ENCODE measurements around the gene MAP3K5. TPM values are rescaled to one million over a fixed set of nuclear protein-coding genes. Genes with fewer than 3 reads are reported as not detected.
A peak's percentile ranks its signal among the peaks of the same experiment; 100 is the strongest.

MAP3K5 gene
- polyA plus RNA-seq, 3 donors, result 9.6 to 12.0 (median 11.1) TPM

GRCh38 chr6:136711644-136712043 is 80.6 kb downstream of the MAP3K5 start:
- TF ChIP-seq CTCF (IDR thresholded peaks at IDR 0.05), result no peak
- Histone ChIP-seq H3K79me2 (ENCODE audit: insufficient read depth, low read length) (peaks cover 94% of the 10 kb centered on the region), H3K27ac (ENCODE audit: low read depth in 1 of 2, low read length in 2 of 2) (no peak overlapping the region), H3K36me3 (replicated peaks in 1 of 2; ENCODE audit: control insufficient read depth in 1 of 2, insufficient read depth in 2 of 2, low read length in 2 of 2) (peaks cover 4 to 32% of the 10 kb centered on the region in 2 donors), H3K4me1 (ENCODE audit: control insufficient read depth in 1 of 2, insufficient read depth in 2 of 2, low read length in 2 of 2) (peaks cover 6% of the 10 kb centered on the region in 2 donors), H3K4me3 (replicated peaks in 1 of 3; ENCODE audit: low read depth in 2 of 3, low read length in 3 of 3) (no peak overlapping the region), H4K20me1 (ENCODE audit: insufficient read depth, low read length) (peaks cover 88% of the 10 kb centered on the region), H3K4me2 (replicated peaks; ENCODE audit: extremely low read depth, low read length, poor library complexity, severe bottlenecking) (no peak overlapping the region), H3K9ac (ENCODE audit: insufficient read depth, low read length, poor library complexity, severe bottlenecking) (no peak overlapping the region), H3K27me3 (ENCODE audit: control insufficient read depth in 2 of 2, insufficient read depth in 2 of 2, low read length in 2 of 2) (no peaks in the 10 kb centered on the region), H3K9me3 (replicated peaks in 1 of 2; ENCODE audit: control insufficient read depth in 1 of 2, insufficient read depth in 1 of 2, low read length in 2 of 2) (no peaks in the 10 kb centered on the region), H2AFZ (ENCODE audit: insufficient read depth, low read depth, low read length, poor library complexity, severe bottlenecking) (no peak overlapping the region)
- Mint-ChIP-seq H3K4me1 (peaks cover 12% of the 10 kb centered on the region), H3K4me3 (no peak overlapping the region), H3K9me3 (no peaks in the 10 kb centered on the region), H3K27me3 (ENCODE audit: low read depth in 3 of 3) (no peaks in the 10 kb centered on the region), H3K36me3 (peaks cover 28 to 35% of the 10 kb centered on the region in 2 donors), H3K27ac (no peak overlapping the region)
- intact Hi-C loops (cut with micrococcal nuclease), result no loop called here
- 100% methylated on average over 1 of the region's 2 CpGs for WGBS (ENCODE audit: insufficient coverage)
- no peak for DNase-seq

GRCh38 chr6:136710877-136711552 is 81.3 kb downstream of the MAP3K5 start:
- intact Hi-C loops (cut with micrococcal nuclease), result no loop called here
- Mint-ChIP-seq H3K27ac (peak overlapping the region in 1 of 7 donors; percentile 15), H3K9me3 (no peaks in the 10 kb centered on the region), H3K27me3 (ENCODE audit: low read depth in 3 of 3) (no peaks in the 10 kb centered on the region), H3K36me3 (peaks cover 24 to 40% of the 10 kb centered on the region in 2 donors), H3K4me3 (no peak overlapping the region), H3K4me1 (peaks cover 7% of the 10 kb centered on the region)
- no peaks in the 10 kb centered on the region for H3K4me1 ChIP-seq (ENCODE audit: control insufficient read depth in 1 of 2, insufficient read depth in 2 of 2, low read length in 2 of 2)
- H3K27me3 ChIP-seq (ENCODE audit: control insufficient read depth in 2 of 2, insufficient read depth in 2 of 2, low read length in 2 of 2), result no peaks in the 10 kb centered on the region
- no peak overlapping the region for H3K4me2 ChIP-seq (replicated peaks; ENCODE audit: extremely low read depth, low read length, poor library complexity, severe bottlenecking)
- H2AFZ ChIP-seq (ENCODE audit: insufficient read depth, low read depth, low read length, poor library complexity, severe bottlenecking), result no peak overlapping the region
- TF ChIP-seq CTCF (IDR thresholded peaks at IDR 0.05), result no peak
- no peak overlapping the region for H3K4me3 ChIP-seq (replicated peaks in 1 of 3; ENCODE audit: low read depth in 2 of 3, low read length in 3 of 3)
- peaks cover 93% of the 10 kb centered on the region for H3K79me2 ChIP-seq (ENCODE audit: insufficient read depth, low read length)
- H3K36me3 ChIP-seq (replicated peaks in 1 of 2; ENCODE audit: control insufficient read depth in 1 of 2, insufficient read depth in 2 of 2, low read length in 2 of 2), result peaks cover 4 to 38% of the 10 kb centered on the region in 2 donors
- no peaks in the 10 kb centered on the region for H3K9me3 ChIP-seq (replicated peaks in 1 of 2; ENCODE audit: control insufficient read depth in 1 of 2, insufficient read depth in 1 of 2, low read length in 2 of 2)
- WGBS (ENCODE audit: insufficient coverage), result 83% methylated on average over 1 of the region's 7 CpGs
- no peak for DNase-seq
- no peak overlapping the region for H3K9ac ChIP-seq (ENCODE audit: insufficient read depth, low read length, poor library complexity, severe bottlenecking)
- peaks cover 88% of the 10 kb centered on the region for H4K20me1 ChIP-seq (ENCODE audit: insufficient read depth, low read length)
- H3K27ac ChIP-seq (ENCODE audit: low read depth in 1 of 2, low read length in 2 of 2), result no peak overlapping the region

All from CD14-positive monocyte (primary cell).